ENCODE results near the gene EBF4.

EBF4 gene

DNA sequence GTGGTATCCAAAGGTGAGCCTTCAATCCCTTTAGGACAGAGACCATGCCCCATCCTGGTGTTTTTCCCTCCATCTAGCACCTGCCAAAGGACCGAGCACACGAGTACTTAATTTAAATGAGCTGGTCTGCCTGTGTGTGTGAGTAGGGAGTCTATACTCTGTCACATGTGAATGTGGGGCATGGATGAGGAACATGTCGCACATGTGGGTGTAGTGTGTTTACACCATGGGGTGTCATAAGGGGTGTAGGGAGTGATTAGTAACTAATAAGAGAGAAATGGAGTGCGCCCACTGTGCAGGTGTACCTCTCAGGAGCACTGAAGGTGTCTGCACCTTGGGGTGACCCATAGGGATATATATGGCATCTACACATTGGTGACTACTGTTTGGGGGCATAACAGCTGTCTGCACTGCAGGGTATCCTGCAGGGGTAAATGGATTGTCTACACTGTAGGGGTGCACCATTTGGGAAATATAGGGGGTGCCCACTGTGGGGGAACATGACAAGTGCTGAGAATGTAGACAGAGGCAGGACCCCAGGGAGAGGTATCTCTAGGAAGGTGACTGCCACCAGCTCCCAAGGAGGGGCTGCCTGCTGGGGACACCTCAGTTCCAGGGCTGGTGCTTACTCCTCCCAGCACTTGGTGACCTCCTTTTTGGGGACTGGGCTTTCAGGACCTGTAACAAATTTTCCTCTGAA is 53.5 kb downstream of the EBF4 start:
- no peak for DNase-seq

DNA sequence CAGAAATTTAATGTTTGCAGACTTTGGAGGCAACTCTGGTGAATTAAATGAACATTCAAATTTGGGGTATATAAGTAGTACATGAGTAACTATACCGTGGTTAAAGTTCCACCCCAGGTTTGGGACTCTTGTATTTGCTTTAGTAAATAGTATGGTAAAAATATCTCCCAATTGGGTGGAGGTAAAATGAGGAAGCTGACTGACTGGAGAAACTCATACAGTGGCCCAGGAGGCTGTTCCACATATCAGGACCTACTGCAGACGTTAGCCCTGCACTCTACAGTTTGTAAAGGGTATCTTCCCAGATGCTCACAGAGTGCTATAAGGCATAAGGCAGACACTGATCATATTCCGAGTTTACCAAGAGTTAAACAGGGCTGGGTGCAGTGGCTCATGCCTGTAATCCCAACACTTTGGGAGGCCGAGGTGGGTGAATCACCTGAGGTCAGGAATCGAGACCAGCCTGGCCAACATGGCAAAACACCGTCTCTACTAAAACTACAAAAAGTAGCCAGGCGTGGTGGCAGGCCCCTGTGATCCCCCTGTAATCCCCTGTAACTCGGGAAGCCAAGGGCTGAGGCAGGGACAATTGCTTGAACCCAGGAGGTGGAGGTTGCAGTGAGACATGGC is 54.2 kb downstream of the EBF4 start:
- DNase-seq: no peak

DNA sequence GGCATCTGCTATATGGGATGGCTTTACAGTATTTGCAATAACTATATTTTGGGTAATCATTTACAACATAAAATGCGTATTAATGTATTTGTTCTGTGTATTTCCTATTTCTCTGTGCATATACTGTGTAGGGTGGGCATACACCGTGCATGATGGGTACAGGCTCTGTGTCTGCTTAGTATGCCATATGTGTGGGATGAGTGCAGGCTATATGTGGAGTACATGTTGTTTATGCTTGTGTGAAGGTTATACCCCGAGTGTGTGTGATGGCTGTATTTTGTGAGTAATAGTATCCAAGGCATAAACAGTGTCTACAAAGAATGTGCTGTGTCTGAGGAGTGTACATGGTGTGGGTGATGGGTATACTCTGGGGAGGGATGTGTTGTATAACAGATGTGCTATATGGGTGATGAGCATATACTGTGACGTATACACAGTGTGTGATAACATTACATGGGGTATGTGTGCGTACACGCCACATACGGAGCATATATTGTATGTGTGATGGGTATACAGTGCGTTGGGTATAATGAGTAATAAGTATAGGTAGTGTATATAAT is 55.2 kb downstream of the EBF4 start:
- DNase-seq: no peak

DNA sequence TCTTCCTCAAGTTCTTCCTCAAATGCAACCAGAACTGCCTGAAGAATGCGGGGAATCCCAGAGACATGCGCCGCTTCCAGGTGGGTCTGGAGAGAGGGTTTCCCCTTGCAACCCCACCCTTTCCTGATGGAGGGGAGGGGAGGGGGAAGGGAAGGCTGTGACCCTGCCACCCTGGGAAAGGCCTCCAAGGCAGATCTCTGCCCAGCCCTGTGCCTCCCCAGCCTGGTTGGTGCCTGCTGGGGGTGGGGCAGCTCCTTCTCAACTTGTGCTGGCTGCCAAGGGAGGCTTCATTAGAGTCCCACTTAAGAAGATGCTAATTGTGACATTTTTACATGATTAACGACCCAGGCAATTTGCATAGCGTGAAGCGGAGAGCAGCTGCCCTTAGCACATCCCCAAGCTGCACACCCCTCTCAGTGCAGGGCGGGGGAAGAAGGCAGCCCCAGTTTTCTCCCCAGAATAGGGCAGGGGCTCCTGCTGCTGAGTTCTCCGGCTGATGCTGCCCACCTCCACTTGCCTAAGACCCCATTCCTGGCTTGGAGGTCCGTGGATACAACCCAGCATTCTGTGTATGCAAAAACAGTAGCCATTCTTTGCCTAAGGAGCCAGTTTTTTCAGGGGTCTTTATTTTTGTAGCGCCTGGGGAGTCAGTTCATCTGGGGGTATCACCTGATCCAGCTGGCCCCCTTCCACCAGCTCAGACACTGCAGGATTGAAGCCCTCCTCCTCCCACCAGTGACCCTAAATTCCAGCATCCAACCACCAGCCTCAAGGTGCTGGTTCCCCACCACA is 56.2 kb downstream of the EBF4 start:
- no peak for DNase-seq

DNA sequence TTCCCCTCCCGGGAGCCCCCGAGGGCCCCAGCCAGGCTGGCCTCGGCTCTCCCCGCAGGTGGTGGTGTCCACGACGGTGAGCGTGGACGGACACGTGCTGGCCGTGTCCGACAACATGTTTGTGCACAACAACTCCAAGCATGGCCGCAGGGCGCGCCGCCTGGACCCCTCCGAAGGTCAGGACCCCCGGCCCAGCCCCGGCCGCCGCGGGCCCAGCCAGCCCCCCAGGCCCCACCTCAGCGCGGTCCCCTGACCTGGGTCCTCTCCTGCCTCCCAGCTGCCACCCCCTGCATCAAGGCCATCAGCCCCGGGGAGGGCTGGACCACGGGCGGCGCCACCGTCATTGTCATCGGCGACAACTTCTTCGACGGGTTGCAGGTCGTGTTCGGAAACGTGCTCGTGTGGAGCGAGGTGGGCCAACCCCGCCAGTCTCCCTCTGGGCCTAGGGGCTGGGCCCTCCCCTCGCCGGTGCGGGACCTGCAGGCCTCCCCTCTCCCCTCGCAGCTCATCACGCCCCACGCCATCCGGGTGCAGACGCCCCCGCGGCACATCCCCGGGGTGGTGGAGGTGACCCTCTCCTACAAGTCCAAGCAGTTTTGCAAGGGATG is 56.9 kb downstream of the EBF4 start:
- DNase-seq: no peak

DNA sequence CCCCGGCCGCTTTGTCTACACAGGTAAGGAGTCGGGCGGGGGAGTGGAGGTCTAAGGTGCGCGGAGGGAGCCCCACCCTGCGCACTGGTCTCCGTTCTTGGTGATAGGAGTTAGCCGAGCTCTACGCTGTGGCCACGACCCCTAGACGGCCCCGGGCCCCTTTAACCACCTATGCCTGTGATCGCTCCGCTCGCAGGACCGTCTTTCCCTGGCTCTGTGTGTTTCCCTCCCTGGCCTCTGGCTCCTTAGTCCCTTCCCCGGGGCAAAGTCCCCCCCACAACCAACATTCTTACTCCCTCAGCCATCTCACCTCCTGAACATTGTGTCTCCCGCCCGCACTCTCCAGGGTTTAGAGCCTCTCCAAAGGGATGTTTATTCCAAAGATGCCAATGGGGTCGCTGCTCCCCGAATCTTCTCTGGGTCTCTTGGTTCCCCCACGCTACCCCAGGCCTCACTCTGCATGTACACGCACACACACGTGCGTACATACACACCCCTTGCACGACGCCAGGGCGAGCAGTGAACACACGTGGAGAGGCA is 57.4 kb downstream of the EBF4 start:
- DNase-seq: no peak

DNA sequence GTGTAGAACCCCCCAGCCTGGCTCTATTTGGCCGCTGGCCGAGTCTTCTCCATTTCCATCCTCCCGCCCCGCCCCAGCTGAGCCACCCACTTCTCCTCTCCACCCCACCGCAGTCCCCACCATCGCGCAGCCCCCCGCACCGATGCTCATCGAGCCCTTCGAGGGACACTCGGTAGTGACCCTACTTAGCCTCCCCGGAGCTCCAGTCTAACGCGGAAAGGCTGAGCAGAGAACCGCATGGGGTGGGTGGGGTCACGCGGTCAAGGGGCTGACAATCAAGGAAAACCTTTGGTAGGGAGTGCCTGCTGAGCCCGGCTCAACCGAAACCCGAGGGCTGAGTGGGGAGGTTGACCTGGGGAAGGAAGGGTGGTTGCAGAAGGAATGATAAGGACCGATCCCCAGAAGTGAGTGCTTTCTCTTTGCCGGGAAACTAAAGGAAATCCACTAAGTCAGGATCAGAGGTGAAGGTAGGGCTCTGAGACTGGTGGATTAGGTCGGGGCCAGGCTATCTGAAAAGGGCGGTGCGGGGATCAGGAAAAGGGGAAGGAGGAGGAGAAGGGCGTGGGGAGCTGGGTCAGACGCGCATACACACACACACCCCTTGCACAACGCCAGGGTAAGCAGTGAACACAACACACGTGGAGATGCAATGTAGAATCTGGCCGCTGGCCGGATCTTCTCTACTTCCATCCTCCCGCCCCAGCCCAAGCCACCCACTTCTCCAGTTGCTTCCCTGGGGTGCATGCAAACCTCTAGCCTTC is 58.1 kb downstream of the EBF4 start:
- peak; percentile 44 for DNase-seq

DNA sequence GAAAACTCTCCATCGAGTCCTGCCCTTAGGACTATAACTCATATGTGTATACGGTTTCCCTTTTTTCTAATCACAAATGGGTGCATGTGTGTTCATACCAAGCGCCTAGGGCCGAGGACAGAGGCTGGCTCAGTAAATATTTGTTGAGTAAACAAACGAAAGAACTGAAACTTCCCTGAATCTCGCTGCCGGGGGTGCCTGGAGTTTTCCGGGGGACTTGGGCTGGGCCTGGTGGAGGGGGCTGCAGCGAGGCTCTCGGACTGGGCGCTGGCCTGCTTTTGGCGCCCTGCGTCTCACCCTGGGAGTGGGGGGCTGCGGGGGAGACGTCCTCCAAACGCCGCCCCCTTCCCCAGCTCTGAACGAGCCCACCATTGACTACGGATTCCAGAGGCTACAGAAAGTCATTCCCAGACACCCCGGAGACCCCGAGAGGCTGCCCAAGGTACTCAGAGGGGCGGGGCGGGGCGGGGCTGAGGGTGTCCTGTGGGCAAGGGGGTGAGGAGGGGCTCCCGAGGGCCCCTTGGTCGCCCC is 58.8 kb downstream of the EBF4 start:
- no peak for DNase-seq

DNA sequence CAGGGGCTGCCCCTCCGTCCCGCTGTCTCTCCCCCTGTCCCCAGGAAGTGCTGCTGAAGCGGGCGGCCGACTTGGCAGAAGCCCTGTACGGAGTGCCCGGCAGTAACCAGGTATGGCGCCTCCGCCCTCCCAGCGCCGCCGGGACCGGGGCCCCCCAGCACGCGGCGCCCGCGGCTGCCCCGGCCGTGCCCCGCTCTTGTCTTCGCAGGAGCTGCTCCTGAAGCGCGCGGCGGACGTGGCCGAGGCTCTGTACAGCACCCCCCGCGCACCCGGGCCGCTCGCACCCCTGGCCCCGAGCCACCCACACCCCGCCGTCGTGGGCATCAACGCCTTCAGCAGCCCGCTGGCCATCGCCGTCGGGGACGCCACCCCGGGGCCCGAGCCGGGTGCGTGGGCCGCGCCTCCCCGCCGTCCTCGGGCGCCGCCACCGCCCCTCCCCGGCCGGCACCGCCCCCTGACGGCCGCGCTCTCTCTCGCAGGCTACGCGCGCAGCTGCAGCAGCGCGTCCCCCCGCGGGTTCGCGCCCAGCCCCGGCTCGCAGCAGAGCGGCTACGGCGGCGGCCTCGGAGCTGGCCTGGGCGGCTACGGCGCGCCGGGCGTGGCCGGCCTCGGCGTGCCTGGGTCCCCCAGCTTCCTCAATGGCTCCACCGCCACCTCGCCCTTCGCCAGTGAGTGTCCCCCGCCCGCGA is 59.4 kb downstream of the EBF4 start:
- DNase-seq: peak; percentile 27

DNA sequence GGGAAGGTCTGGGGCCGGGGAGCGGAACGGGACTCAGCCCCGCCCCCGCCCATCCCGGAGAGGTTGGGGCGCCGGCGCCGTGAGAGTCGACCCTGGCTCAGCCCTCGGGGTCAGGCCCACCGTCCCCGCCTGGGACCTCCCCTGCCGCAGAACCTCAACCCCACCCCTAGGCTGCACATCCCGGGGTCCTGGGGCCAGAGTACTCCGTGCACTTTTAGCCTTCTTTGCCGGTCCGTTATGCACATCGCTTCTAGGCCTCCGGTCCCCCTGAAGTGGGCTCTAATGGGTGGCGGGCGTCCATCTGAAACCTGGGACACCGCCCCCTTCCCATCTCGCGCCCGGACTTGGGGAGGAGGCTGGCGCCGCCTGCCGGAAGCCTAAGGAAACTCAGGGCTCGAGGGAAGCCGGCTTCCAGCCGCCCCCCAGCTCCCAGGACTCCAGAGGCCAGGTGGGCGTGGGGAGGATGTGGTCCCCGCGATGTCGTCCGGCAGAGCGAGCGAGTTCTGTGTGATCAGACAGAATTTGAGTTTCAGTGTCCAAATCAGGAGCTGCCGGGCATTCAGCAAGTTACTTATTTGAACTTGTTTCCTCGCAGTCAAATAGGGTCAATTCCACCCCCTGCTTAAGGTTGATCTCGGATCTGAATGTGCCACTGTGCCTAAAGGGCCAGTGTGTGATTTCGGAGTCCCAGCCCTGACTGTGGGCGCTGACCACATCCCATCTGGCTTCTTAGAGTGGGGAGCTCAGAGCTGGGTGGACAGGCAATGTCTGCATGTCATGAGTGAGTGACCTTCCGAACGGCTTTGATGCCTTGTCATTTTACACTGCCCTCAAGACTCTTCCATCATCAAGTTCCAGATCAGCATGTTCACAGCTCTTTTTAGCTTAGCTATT is 60.2 kb downstream of the EBF4 start:
- DNase-seq: peak; percentile 51

DNA sequence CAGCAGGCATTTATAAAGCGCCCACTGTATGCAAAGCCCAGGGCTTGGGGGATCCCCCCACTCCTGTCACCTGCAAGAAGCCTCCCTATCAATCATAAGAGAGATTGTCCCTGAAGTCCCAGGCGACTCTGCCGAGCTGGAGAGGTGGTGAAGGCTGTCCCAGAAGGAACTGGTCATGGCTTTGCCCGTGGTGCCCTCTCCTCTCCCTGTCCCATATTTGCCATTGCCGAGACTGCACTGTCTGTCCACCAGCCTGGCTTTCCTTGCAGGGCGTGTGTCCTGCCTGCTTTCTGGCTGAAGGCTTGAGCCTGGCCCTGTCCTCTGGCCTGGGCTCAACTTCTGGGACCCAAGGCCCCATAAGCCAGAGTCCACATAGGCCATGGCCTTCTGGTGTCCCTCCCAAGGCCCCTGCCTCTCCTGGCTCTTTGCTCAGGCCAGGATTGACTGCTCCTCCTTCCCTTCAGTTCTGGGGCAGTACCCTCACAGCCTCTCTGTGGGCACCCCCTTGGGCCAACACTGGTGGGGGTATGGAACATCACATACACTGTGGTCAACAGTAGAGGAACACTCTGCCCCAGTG is 61.0 kb downstream of the EBF4 start:
- DNase-seq: no peak

DNA sequence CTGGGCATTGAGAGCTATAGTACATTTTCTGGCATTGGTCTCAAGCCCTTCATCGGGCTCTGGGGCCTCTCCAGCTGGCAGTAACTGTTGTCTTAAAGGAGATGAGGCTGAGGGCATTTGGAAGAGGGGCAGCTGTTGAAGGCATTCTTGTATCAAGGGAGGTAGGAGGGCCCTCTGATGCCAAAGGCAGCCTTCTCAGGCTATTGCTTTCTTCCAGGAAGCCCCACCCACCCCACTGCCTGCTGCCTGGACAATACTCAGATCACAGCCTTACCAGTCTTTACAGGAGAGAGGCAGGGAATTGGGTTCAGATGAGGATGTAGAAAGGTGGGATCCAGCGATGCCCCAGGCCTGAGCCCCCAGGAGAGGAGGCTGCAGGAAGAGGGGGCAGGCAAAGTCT is 61.8 kb downstream of the EBF4 start:
- no peak for DNase-seq

DNA sequence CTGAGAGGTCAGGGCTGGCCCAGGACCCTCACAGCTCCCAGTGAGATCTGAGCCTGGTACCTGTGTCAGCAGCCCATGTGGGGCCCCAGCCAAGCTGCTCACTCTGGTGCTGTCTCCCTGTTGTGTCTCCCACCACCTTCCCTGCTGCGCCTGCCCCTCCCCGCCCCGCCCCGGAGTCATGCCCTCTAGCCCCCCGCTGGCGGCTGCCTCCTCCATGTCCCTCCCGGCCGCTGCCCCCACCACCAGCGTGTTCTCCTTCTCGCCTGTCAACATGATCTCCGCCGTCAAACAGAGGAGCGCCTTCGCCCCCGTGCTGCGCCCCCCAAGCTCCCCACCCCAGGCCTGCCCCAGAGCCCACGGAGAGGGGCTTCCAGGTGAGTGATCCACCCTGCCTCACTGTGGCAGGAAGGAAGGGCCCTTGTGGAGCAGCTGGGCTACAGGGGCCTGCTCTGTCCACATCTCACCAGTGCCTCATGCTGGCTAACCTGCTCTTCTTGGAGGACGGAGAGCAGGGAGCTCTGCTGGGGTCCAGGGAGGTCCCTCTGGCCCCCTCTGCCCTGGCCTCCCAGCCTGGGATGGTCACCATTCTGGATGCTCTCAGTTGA is 63.0 kb downstream of the EBF4 start:
- no peak for DNase-seq

DNA sequence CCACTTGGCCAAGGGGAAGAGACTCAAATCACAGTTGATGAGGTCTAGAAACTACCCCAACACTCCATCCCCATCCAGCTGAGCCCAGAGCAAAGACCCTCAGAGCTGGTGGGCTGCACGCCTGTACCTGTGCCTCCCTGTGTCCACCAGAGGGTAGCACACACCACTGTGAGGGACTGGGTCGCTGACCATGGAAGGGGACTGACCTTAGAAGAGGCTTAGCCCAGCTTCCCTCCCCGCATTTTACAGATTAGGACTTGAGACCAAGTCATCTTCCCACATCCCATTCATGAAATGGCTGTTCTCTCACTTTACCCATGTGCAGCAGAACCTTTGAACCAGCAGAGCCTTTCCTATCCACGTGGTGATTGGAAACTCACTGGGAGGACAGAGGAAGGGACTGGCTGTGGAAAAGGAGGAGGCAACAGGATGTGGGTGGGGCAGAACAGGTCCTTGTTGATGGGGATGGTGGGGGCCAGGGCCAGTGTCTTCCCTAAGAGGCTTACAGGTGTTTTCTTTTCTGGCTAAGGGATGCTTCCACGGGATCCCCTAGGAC is 63.6 kb downstream of the EBF4 start:
- peak; percentile 50 for DNase-seq

DNA sequence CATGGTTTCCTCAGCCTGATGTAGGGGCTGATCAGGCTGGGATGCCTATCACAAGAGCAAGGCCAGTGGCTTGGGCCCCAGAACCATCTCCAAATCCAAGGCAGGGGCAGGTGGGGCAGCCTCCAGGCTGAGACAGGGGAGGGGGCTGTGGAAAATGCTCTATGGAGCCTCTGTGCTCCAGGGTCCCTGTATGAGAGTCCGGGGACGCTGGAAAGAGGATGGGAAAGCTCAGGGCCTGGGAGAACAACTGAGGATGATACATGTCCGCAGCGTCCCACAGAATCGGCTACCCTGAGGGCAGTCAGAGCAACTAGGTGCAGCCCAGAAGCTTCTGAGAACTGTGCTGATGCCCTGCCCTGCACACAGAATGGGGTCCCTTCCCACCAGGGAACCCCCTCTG is 64.4 kb downstream of the EBF4 start:
- DNase-seq: no peak

DNA sequence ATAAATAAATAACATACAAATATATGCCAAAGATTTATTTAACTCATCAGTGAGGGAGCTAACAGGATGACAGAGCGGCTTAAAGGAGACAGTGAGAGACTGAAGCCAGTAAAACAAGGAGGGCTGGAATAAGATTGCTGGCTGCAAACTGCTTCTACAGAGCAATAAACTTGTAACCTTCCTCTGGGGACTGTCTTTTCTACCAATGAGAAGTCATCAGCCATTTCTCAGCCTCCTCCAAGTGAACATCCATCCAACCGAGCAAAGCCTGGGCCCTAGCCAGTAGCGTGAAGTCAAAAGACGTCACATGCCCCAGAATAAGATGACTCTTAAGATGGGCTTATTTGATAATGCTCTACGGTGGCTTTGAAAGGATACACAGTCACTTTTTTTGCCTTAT is 65.4 kb downstream of the EBF4 start:
- DNase-seq: no peak

DNA sequence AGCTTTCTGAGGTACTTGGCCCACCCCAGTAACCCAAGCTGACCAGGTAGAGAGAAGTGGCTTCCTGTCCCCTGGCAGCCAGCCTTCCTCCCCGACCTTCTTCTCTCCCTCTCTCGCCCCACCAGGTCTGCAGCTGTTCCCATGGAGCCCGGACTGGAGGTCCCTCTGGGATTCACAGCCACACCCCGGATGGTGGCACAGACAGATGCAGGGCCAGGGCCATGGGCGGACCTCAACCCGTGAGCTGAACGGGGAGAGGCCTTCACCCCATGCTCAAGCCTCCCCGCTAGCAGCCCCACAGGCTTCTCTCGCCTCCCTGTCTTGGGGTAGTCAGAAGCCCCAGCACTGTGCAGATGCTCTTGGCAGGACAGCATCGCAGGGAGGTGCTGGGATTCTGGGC is 66.6 kb downstream of the EBF4 start:
- no peak for DNase-seq

DNA sequence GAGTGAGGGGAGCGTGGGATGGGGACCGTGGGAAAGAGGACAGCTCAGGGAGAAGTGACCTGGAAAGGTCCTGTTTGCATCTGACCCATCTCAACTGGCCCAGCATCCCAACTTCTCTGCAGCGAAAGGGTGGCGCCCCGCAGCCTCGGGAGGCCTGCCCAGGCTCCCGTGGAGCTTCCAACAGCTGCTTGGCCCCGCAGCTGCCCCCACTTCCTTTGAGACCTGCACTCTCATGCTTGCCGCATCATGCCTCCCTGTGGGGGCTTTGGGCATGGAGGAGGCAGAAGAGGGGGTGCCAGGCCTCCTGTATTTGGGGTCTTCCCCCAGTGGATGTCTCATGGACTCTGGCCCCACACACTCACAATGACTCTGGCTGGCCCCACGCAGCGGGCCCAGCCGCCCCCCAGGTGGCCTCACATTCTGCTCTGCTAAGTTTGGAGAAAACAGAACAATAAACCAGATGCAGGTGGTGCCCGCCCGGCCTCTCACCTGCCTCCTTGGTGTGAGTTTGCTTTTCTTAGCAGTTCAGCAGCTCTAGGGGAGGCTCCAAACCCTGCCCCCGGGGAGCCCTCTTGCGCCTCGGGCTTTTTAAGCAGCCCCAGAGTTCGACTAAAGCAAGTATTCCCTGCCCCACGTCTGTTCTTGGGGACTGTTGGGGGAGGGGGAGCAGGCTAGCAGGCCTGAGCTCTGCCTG is 67.2 kb downstream of the EBF4 start:
- no peak for DNase-seq
